K562 (cell line): ENCODE results near the gene SESN2. TPM values are rescaled to one million over a fixed set of nuclear protein-coding genes. Genes with fewer than 3 reads are reported as not detected.

Experiments used
- E2F8 ChIP-seq: fragments of 450-650 bp; IDR thresholded peaks from 2 replicates; pipeline ENCODE4 v1.7.1; 2018; ENCODE audit warnings: mild to moderate bottlenecking, low read depth; ENCODE audit not compliant: partially characterized antibody
- ESRRB ChIP-seq: fragments of 250-450 bp; sonication (Bioruptor Pico); IDR thresholded peaks from 2 replicates; pipeline ENCODE4 v1.5.0; 2020; ENCODE audit warnings: mild to moderate bottlenecking, moderate library complexity, borderline replicate concordance
- HMG20B ChIP-seq: fragments of 250-450 bp; sonication (Bioruptor Pico); IDR thresholded peaks from 2 replicates; pipeline ENCODE4 v1.5.0; 2021; ENCODE audit warnings: mild to moderate bottlenecking
- MCM5 ChIP-seq: fragments of 450-650 bp; IDR thresholded peaks from 2 replicates; pipeline ENCODE4 v1.6.1; 2016; ENCODE audit warnings: low read depth
- NR1H2 ChIP-seq: sonication (generic); formaldehyde crosslinking; IDR thresholded peaks from 2 replicates; pipeline ENCODE4 v1.4.0; 2020; ENCODE audit warnings: mild to moderate bottlenecking, missing genetic modification reagents
- SIRT6 ChIP-seq: IDR thresholded peaks from one replicate; pipeline ENCODE4 v1.6.1; 2012; ENCODE audit warnings: low read depth, mild to moderate bottlenecking, control low read depth, inconsistent platforms, low read length, moderate library complexity
- SMARCA4 ChIP-seq: fragments of 450-650 bp; IDR thresholded peaks from 2 replicates; pipeline ENCODE4 v1.6.1; 2016
- TAL1 ChIP-seq: fragments of 450-650 bp; IDR thresholded peaks from 2 replicates; pipeline ENCODE4 v1.6.1; 2016; ENCODE audit warnings: mild to moderate bottlenecking
- TOE1 ChIP-seq, 2 experiments: fragments of 450-650 bp in 1 of 2; sonication (generic) in 1 of 2; formaldehyde crosslinking in 1 of 2; IDR thresholded peaks; 2 replicates each; pipeline versions ENCODE4 v1.7.1 to v1.8.0; 2016 to 2022; ENCODE audit warnings: borderline replicate concordance in 2 of 2, mild to moderate bottlenecking in 2 of 2, antibody characterized with exemption in 1 of 2, inconsistent platforms in 1 of 2, low read depth in 1 of 2, missing genetic modification reagents in 1 of 2, moderate library complexity in 1 of 2
- XRCC5 ChIP-seq: fragments of 200-400 bp; formaldehyde crosslinking; IDR thresholded peaks from 2 replicates; pipeline ENCODE4 v1.6.1; 2017; ENCODE audit warnings: low read depth, mild to moderate bottlenecking, low read length
- ZBTB7A ChIP-seq: IDR thresholded peaks from 2 replicates; pipeline ENCODE4 v1.6.1; 2011; ENCODE audit warnings: low read depth, mild to moderate bottlenecking, low read length, moderate library complexity, borderline replicate concordance; ENCODE audit not compliant: control insufficient read depth
- ZBTB9 ChIP-seq: fragments of 450-650 bp; formaldehyde crosslinking; IDR thresholded peaks from 2 replicates; pipeline ENCODE4 v1.4.0; 2020; ENCODE audit warnings: mild to moderate bottlenecking, moderate library complexity
- ZFP1 ChIP-seq: fragments of 450-650 bp; formaldehyde crosslinking; IDR thresholded peaks from 2 replicates; pipeline ENCODE4 v1.4.0; 2020; ENCODE audit warnings: mild to moderate bottlenecking, mixed read lengths
- polyA plus RNA-seq, 8 experiments: library from polyadenylated mRNA; depleted of rRNA in 4 of 8; stranded (reverse) in 5 of 8; unstranded in 3 of 8; fragments of >200 nt; fragmentation: Nextera tagmentation in 2 of 8; fragmentation: Illumina TruSeq in 1 of 8; extraction: Ambion mirVana in 2 of 8; extraction: Trizol in 1 of 8; gene quantifications; 2 replicates each; pipeline versions ENCODE4 v1.2.1 to v1.2.3, GENCODE V29; 2011 to 2014; ENCODE audit warnings: inconsistent platforms in 1 of 8, missing spikeins in 1 of 8
- total RNA-seq, 7 experiments: library from RNA; depleted of rRNA in 6 of 7; stranded (reverse); fragments of >200 nt in 6 of 7; fragmentation: Illumina TruSeq in 2 of 7; extraction: Trizol in 2 of 7; gene quantifications; 2 replicates each; pipeline versions ENCODE4 v1.2.1 to v1.2.3, GENCODE V29; 2011 to 2021; ENCODE audit warnings: low replicate concordance in 1 of 7
- TF ChIP-seq, protein P1 (sequence below): fragments of 450-650 bp; IDR thresholded peaks from 2 replicates; pipeline ENCODE4 v1.6.1; 2016; ENCODE audit warnings: antibody characterized with exemption
- TF ChIP-seq, protein P2 (sequence below): sonication (generic); formaldehyde crosslinking; IDR thresholded peaks from 2 replicates; pipeline ENCODE4 v1.8.0; 2023; ENCODE audit warnings: missing genetic modification reagents, mild to moderate bottlenecking, borderline replicate concordance

Gene SESN2
- total and polyA plus RNA-seq, 9 of the 15 experiments (the other 6 are each of a cell fraction or from before 2014, with no cell fraction given): 3.7 to 71.3 (median 16.8) TPM

DNA sequence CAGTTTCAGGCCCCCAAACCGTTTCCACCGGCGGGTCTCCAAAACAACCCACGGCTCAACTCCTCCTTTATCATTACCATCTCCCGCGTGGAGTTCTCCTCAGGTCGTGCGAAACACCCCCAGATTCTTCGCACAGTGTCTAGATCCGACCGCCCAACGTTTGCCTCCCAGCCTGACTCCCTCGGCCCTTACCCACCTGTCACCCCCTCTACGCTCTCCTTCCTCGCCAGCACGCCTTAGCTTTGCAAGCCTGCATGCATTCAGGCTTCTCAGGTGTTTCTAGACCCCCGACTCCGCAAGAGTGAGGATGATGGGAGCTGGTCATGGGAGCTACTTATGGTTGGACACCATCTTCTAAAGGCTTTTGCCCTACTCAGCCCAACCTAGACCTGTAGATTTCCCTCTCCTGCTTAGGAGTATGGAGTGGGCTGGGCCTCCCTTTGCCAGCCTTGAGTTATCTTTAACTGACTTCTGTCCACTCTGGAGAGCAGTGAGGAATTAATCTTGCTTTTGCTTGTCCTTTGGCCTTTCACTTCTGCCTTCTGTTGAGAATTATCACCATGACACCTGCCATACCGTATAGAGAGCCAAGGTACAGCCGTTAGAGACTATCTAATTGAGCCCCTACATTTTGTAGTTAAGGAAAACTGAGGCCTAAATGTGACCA is 22.5 kb upstream of the SESN2 start (continued):
- TF ChIP-seq, protein P1, sequence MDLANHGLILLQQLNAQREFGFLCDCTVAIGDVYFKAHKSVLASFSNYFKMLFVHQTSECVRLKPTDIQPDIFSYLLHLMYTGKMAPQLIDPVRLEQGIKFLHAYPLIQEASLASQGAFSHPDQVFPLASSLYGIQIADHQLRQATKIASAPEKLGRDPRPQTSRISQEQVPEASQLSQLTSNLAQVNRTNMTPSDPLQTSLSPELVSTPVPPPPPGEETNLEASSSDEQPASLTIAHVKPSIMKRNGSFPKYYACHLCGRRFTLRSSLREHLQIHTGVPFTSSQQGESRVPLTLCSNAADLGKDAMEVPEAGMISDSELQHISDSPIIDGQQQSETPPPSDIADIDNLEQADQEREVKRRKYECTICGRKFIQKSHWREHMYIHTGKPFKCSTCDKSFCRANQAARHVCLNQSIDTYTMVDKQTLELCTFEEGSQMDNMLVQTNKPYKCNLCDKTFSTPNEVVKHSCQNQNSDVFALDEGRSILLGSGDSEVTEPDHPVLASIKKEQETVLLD: peak; percentile 14; the same call in 1 of the 2 replicates
- no peak for TF ChIP-seq TOE1 (IDR thresholded peaks at IDR 0.05; ENCODE audit: borderline replicate concordance)
- no peak for TF ChIP-seq TOE1 (CRISPR knock-in tag; IDR thresholded peaks at IDR 0.05; ENCODE audit: borderline replicate concordance, low read depth)
- TF ChIP-seq, protein P2, sequence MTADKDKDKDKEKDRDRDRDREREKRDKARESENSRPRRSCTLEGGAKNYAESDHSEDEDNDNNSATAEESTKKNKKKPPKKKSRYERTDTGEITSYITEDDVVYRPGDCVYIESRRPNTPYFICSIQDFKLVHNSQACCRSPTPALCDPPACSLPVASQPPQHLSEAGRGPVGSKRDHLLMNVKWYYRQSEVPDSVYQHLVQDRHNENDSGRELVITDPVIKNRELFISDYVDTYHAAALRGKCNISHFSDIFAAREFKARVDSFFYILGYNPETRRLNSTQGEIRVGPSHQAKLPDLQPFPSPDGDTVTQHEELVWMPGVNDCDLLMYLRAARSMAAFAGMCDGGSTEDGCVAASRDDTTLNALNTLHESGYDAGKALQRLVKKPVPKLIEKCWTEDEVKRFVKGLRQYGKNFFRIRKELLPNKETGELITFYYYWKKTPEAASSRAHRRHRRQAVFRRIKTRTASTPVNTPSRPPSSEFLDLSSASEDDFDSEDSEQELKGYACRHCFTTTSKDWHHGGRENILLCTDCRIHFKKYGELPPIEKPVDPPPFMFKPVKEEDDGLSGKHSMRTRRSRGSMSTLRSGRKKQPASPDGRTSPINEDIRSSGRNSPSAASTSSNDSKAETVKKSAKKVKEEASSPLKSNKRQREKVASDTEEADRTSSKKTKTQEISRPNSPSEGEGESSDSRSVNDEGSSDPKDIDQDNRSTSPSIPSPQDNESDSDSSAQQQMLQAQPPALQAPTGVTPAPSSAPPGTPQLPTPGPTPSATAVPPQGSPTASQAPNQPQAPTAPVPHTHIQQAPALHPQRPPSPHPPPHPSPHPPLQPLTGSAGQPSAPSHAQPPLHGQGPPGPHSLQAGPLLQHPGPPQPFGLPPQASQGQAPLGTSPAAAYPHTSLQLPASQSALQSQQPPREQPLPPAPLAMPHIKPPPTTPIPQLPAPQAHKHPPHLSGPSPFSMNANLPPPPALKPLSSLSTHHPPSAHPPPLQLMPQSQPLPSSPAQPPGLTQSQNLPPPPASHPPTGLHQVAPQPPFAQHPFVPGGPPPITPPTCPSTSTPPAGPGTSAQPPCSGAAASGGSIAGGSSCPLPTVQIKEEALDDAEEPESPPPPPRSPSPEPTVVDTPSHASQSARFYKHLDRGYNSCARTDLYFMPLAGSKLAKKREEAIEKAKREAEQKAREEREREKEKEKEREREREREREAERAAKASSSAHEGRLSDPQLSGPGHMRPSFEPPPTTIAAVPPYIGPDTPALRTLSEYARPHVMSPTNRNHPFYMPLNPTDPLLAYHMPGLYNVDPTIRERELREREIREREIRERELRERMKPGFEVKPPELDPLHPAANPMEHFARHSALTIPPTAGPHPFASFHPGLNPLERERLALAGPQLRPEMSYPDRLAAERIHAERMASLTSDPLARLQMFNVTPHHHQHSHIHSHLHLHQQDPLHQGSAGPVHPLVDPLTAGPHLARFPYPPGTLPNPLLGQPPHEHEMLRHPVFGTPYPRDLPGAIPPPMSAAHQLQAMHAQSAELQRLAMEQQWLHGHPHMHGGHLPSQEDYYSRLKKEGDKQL (CRISPR knock-in tag): no peak
- no peak for TF ChIP-seq ZFP1 (CRISPR knock-in tag)
- TF ChIP-seq NR1H2 (CRISPR knock-in tag): no peak; the same call in 1 of the 2 replicates
- TF ChIP-seq ESRRB (CRISPR knock-in tag): no peak
- TF ChIP-seq XRCC5: no peak
- TF ChIP-seq ZBTB9 (CRISPR knock-in tag): 0 out of 2 replicates have a peak, but pooled peaks have one; percentile 21
- peak; percentile 68 for TF ChIP-seq SMARCA4
- TF ChIP-seq TAL1: peak; percentile 78; the same call in 1 of the 2 replicates
- TF ChIP-seq SIRT6: no peak
- TF ChIP-seq E2F8: peak; percentile 71
- TF ChIP-seq HMG20B (CRISPR knock-in tag): no peak
- TF ChIP-seq MCM5: no peak
- TF ChIP-seq ZBTB7A: 0 out of 2 replicates have a peak, but pooled peaks have one; percentile 57
